Activated T-helper 17 cell treated with anti-CD3 and anti-CD28 coated beads, Interleukin-2, amount 50 U/mL, for 72 hours (primary cell): ENCODE data around the gene GAB4. TPM values are rescaled to one million over a fixed set of nuclear protein-coding genes. Genes with fewer than 3 reads are reported as not detected.
"Not testable (repeated sequence)": the region's sequence is repeated elsewhere in the genome, so short reads cannot be mapped to it uniquely, and the experiment has no call there.

Source experiments
- ATAC-seq: fragments of 150-1000 bp; cut with Tn5 transposase; replicated peaks from 2 replicates; pipeline ENCODE4 v1.10.0; 2021; ENCODE audit warnings: mild to moderate bottlenecking, moderate library complexity
- H3K27ac Mint-ChIP-seq: one replicate; pipeline ENCODE4 v1.8.0; 2022; ENCODE audit warnings: mixed read lengths
- H3K27me3 Mint-ChIP-seq: one replicate; pipeline ENCODE4 v1.8.0; 2022; ENCODE audit warnings: mixed read lengths
- H3K36me3 Mint-ChIP-seq: one replicate; pipeline ENCODE4 v1.8.0; 2022; ENCODE audit warnings: low read depth, mild to moderate bottlenecking, mixed read lengths
- H3K4me1 Mint-ChIP-seq: one replicate; pipeline ENCODE4 v1.8.0; 2022; ENCODE audit warnings: mixed read lengths
- H3K4me3 Mint-ChIP-seq: one replicate; pipeline ENCODE4 v1.8.0; 2022; ENCODE audit warnings: mild to moderate bottlenecking, mixed read lengths
- H3K9me3 Mint-ChIP-seq: one replicate; pipeline ENCODE4 v1.8.0; 2022; ENCODE audit warnings: mixed read lengths
- total RNA-seq, 2 donors: library from RNA; stranded (reverse); gene quantifications; one replicate each; pipeline ENCODE4 v1.2.3, GENCODE V29; 2022

The GAB4 gene
- total RNA-seq, 2 donors from 2014 or later: not detected

DNA sequence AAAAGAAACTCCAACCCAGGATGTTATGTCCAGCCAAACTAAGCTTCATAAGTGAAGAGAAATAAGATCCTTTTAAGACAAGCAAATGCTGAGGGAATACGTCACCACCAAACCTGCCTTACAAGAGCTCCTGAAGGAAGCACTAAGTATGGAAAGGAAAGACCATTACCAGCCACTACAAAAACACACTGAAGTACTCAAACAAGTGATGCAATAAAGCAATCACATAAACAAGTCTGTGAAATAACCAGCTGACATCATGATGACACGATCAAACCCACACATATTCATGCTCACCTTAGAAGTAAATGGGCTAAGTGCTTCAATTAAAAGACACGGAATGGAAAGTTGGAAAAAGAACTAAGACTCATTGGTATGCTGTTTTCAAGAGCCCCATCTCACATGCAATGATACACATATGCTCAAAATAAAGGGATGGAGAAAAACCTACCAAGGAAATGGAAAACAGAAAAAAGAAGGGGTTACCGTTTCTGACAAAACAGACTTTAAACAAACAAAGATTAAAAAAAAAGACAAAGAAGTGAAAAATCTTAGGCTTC, 82.5 kb downstream of the GAB4 start:
- no peak overlapping the region for H3K4me3 Mint-ChIP-seq
- no peak for ATAC-seq
- peaks cover 34% of the 10 kb centered on the region for H3K27me3 Mint-ChIP-seq
- no peaks in the 10 kb centered on the region for H3K4me1 Mint-ChIP-seq
- H3K36me3 Mint-ChIP-seq: no peaks in the 10 kb centered on the region
- no peaks in the 10 kb centered on the region for H3K9me3 Mint-ChIP-seq
- no peak overlapping the region for H3K27ac Mint-ChIP-seq

GRCh38 chr22:16922706-16923105, 85.3 kb downstream of the GAB4 start:
- Mint-ChIP-seq H3K27ac (no peak overlapping the region), H3K4me1 (no peaks in the 10 kb centered on the region), H3K4me3 (no peak overlapping the region), H3K27me3 (peaks cover 20% of the 10 kb centered on the region), H3K36me3 (no peaks in the 10 kb centered on the region), H3K9me3 (no peaks in the 10 kb centered on the region)
- ATAC-seq: no peak

- no peaks in the 10 kb centered on the region for H3K36me3 Mint-ChIP-seq
- peaks cover 26% of the 10 kb centered on the region for H3K27me3 Mint-ChIP-seq
- H3K9me3 Mint-ChIP-seq: no peaks in the 10 kb centered on the region
- no peak for ATAC-seq
- no peak overlapping the region for H3K27ac Mint-ChIP-seq
- H3K4me3 Mint-ChIP-seq: no peak overlapping the region
- H3K4me1 Mint-ChIP-seq: peaks cover 4% of the 10 kb centered on the region
Observed at GRCh38 chr22:16922076-16922475, 85.9 kb downstream of the GAB4 start.

- no peaks in the 10 kb centered on the region for H3K9me3 Mint-ChIP-seq
- ATAC-seq: peak; percentile 43
- H3K27ac Mint-ChIP-seq: no peak overlapping the region
- H3K4me3 Mint-ChIP-seq: no peak overlapping the region
- peaks cover 29% of the 10 kb centered on the region for H3K27me3 Mint-ChIP-seq
- H3K4me1 Mint-ChIP-seq: peaks cover 4% of the 10 kb centered on the region
- H3K36me3 Mint-ChIP-seq: no peaks in the 10 kb centered on the region
Observed at GRCh38 chr22:16917144-16918003, 90.6 kb downstream of the GAB4 start.

GRCh38 chr22:16915701-16916100, 92.3 kb downstream of the GAB4 start:
- Mint-ChIP-seq H3K4me1 (peaks cover 4% of the 10 kb centered on the region), H3K4me3 (no peak overlapping the region), H3K36me3 (no peaks in the 10 kb centered on the region), H3K27me3 (peaks cover 27% of the 10 kb centered on the region), H3K9me3 (no peaks in the 10 kb centered on the region), H3K27ac (no peak overlapping the region)
- peak; percentile 81 for ATAC-seq

GRCh38 chr22:16914911-16915310, 93.1 kb downstream of the GAB4 start:
- H3K4me1 Mint-ChIP-seq, H3K9me3 Mint-ChIP-seq, H3K27ac Mint-ChIP-seq, H3K36me3 Mint-ChIP-seq, H3K4me3 Mint-ChIP-seq, ATAC-seq: not testable (repeated sequence)
- H3K27me3 Mint-ChIP-seq: peaks cover 24% of the 10 kb centered on the region

DNA sequence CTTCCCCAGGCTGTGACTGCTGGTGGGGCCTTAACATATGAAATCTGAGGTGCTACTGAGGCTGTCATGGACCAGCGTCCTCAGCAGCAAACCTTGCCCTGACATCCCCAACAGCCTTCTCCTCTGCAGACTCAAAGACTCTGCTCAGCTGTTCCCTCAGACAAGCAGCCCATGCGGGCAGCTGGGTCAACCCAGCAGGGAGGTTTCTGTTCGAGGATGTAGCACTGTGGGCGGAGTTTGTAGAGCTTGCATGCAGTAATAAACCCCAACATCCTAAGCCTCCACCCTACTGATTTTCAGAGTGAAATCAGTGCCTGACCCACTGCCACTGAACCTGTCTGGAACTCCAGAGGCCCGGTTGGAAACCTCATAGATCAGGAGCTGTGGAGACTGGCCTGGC, 94.0 kb downstream of the GAB4 start:
- Mint-ChIP-seq H3K4me3 (no peak overlapping the region), H3K4me1 (peaks cover 4% of the 10 kb centered on the region), H3K27ac (no peak overlapping the region), H3K9me3 (no peaks in the 10 kb centered on the region), H3K27me3 (peaks cover 27% of the 10 kb centered on the region), H3K36me3 (no peaks in the 10 kb centered on the region)
- no peak for ATAC-seq

- Mint-ChIP-seq H3K4me3 (no peak overlapping the region), H3K4me1 (peaks cover 1% of the 10 kb centered on the region), H3K9me3 (no peaks in the 10 kb centered on the region), H3K36me3 (no peaks in the 10 kb centered on the region), H3K27ac (no peak overlapping the region), H3K27me3 (peaks cover 34% of the 10 kb centered on the region)
- ATAC-seq: no peak
Observed at GRCh38 chr22:16912281-16912680, 95.7 kb downstream of the GAB4 start.

Other genes with a start within 250 kb of the GAB4 start
- not detected for gene XKR3, start 182.8 kb downstream of the GAB4 start, total RNA-seq
- gene IL17RA, start 76.8 kb upstream of the GAB4 start, total RNA-seq: 10 to 100 TPM in 1 of 2 donors, 1 to 10 TPM in 1; 8.5 to 13.6 TPM
- under 1 TPM in 1 of 2 donors, not detected in 1; 0.08 TPM for gene TMEM121B, start 113.1 kb upstream of the GAB4 start, total RNA-seq
- gene HDHD5, start 151.1 kb upstream of the GAB4 start, total RNA-seq: 10 to 100 TPM; 44.6 to 56.0 TPM
- 1 to 10 TPM; 2.1 to 4.0 TPM for gene ADA2, start 211.2 kb upstream of the GAB4 start, total RNA-seq